M059J (cell line): Measurements from ENCODE around the gene SUN1. TPM values are rescaled to one million over a fixed set of nuclear protein-coding genes. Genes with fewer than 3 reads are reported as not detected.
"Not testable (repeated sequence)": the region's sequence is repeated elsewhere in the genome, so short reads cannot be mapped to it uniquely, and the experiment has no call there.

ENCODE experiments used
- DNase-seq: peaks from one replicate; pipeline ENCODE4 v3.0.0-alpha.2; 2012; ENCODE audit warnings: low read depth
- total RNA-seq: library from RNA; depleted of rRNA; stranded (reverse); fragments of >200 nt; shearing (Covaris generic); gene quantifications from 2 replicates; pipeline ENCODE4 v1.2.3, GENCODE V29; 2014

The SUN1 gene
- total RNA-seq, 1 experiment from 2014 or later = 169 TPM

GRCh38 chr7:833601-834258, 1.5 kb downstream of the SUN1 start:
- peak; percentile 33 for DNase-seq

- no peak for DNase-seq
These were observed 2.0 kb downstream of the SUN1 start for GRCh38 chr7:834277-834676.

- no peak for DNase-seq
These were observed 2.7 kb downstream of the SUN1 start for GRCh38 chr7:835021-835420.

GRCh38 chr7:835485-836401, 3.5 kb downstream of the SUN1 start:
- no peak for DNase-seq

GRCh38 chr7:836429-836828, 4.2 kb downstream of the SUN1 start:
- peak; percentile 42 for DNase-seq

GRCh38 chr7:837001-837400, 4.7 kb downstream of the SUN1 start:
- DNase-seq = no peak

GRCh38 chr7:840001-840600, 7.8 kb downstream of the SUN1 start:
- no peak for DNase-seq

GRCh38 chr7:841943-842342, 9.7 kb downstream of the SUN1 start:
- DNase-seq = no peak

- no peak for DNase-seq
These were observed 10.3 kb downstream of the SUN1 start for GRCh38 chr7:842431-843031.

GRCh38 chr7:843230-843629, 11.0 kb downstream of the SUN1 start:
- no peak for DNase-seq

- DNase-seq = no peak
These were observed 11.8 kb downstream of the SUN1 start for GRCh38 chr7:844043-844442.

- no peak for DNase-seq
These were observed 12.2 kb downstream of the SUN1 start for GRCh38 chr7:844514-844913.

- no peak for DNase-seq
These were observed 12.8 kb downstream of the SUN1 start for GRCh38 chr7:845091-845490.

- no peak for DNase-seq
These were observed 13.5 kb downstream of the SUN1 start for GRCh38 chr7:845731-846130.

- DNase-seq = not testable (repeated sequence)
These were observed 14.8 kb downstream of the SUN1 start for GRCh38 chr7:846958-847650.

- not testable (repeated sequence) for DNase-seq
These were observed 15.5 kb downstream of the SUN1 start for GRCh38 chr7:847728-848127.

GRCh38 chr7:849145-849544, 16.9 kb downstream of the SUN1 start:
- no peak for DNase-seq

GRCh38 chr7:849781-850180, 17.5 kb downstream of the SUN1 start:
- DNase-seq = no peak

GRCh38 chr7:851204-851603, 18.9 kb downstream of the SUN1 start:
- no peak for DNase-seq

- no peak for DNase-seq
These were observed 21.3 kb downstream of the SUN1 start for GRCh38 chr7:853366-854117.
